Measurements from ENCODE around the gene RTEL1.
"Not testable (repeated sequence)": the region's sequence is repeated elsewhere in the genome, so short reads cannot be mapped to it uniquely, and the experiment has no call there.

Gene RTEL1

GRCh38 chr20:63702036-63702665 is 44.0 kb downstream of the RTEL1 start:
- no peak for DNase-seq

DNA sequence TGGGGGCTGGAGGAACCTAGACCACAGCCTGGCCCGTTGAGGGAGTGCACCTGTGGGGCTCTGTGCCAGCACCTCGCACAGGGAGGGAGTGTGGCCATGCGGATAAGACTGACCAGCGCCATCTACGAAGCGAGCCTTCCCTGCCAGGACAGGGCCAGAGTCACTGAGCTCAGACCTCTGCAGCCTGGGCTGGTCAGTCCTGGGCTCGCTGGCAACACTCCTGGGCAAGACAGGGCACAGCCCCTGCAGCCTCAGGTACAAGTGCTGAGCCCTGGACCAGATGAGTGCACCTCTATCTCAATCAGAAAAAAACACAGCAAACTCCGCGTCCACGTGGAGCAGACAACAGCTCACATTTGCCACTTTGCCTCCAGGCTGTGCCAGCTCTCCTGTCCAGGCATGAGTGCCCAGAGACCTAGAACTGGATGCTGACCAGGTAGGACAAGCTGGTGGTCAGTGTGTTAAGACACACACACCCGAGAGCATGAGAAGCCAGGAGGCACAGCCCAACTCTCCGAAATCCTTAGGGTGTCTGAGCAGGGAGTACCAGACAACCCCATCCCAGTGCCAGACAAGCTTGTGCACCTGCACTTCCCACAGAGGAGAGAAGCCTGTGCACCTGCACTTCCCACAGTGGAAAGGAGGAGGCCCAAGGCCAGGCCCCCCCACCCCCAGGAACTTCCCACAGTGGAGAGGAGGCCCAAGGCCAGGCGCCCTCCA is 44.8 kb downstream of the RTEL1 start:
- no peak for DNase-seq

DNA sequence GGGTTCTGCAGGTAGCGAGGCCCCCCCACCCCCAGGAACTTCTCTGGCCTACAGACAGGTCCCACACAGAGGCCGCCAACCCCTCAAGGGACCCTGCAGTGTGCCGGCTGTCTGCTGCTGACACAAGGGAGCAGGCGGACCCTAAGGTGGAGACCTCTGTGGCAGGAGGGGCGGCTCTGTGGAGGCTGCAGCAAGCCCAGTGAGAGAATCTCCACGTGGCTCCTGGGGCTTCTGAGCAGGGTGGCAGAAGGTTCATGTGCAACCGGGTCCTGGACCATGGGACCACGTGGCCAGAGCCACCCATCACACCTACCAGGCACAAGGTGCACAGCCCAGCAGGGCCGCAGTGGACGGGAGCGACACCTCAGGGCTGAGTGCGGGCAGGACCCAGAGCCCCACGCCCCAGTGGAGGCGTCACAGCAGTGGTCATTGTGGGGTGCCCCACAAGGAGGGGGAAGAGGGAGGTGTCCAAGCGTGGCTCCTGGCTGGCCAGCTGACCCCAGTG is 45.4 kb downstream of the RTEL1 start:
- no peak for DNase-seq

DNA sequence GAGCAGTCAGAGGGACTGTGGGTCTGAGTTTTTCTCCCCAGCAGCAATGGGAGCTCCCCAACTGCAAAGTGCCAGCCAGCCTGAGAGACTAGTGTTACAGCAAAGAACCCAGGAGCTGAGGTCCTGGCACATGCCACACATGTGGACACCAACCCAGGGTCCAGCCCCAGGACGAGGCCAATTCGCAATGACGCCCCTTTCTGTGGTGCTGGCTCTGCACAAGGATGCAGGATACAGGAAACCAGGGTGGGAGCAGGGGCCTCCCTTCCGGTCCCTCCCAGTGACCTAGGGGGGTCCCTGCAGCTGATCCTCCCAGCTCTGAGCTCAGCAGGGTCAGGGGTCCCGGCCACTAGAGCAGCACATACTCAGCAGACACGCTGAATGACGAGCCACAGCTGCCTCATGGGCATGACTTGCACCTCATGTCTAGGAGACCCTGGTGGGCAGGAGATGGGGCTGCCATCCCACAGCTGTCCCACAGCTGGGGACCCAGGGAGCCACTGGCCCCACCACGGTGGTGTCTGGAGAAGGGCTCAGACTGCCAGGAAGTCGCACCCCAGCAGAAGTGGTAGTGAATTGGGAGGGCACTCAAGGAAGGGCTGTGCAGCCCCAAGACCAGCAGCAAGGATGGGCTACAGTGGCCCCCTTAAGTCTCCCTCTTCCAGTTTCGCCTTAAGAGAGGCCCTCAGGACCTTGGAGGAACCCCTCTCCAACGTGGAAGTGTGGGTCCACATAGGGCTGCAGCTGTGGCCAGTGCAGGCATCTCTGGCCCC is 46.0 kb downstream of the RTEL1 start:
- DNase-seq: no peak

DNA sequence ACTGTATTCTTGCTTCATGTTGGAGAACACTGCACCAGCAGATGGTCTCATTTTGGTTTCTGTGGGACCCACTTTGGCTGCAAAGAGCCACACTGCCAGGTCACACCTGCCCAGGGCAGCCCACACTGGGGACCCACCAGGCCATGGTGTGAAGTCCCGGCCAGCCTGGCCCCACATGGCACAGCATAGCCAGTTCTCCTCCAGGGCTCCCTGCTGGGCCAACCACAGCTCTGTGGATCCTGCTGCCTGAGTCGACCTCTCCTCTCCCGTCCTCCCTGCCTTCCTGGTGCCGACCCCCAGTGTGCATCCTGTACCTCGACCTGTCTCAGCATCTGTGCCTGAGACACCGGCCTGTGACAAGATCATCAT is 46.6 kb downstream of the RTEL1 start:
- DNase-seq: no peak

- no peak for DNase-seq
Observed at GRCh38 chr20:63705232-63706026, 47.3 kb downstream of the RTEL1 start.

- no peak for DNase-seq
Observed at GRCh38 chr20:63706027-63706695, 48.0 kb downstream of the RTEL1 start.

DNA sequence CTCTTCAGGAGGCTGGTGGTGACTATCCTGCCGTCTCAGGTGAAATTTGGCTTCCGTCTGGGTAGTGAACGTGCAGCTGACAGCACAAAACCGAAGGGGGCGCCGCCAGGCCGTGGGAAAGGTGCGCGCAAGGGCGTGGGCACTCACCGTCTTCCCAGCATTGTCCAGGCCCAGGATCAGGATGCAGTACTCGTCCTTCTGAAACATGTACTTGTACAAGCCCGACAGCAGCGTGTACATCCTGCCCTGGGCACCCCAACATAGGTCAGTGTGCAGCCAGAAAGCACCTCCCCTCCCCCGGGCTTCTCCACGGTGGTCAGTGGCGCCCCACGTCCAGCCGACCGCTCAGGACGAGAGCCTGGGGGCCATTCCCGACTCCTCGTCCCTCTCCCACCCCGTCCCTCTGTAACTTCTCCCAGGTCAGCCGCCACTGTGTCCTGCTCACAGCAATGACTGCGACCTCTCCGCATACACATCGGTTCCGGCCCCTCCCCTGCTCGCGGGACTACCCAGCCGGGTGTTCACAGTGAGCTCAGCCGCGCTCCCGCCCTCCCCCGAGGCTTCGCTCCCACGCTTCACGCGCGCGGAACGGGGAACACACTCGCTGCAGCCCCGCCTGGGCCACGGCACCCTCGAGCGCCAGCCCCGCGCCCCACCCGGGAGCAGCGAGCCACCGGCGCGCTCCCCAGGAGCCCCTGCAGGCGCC is 48.9 kb downstream of the RTEL1 start:
- peak; percentile 8 for DNase-seq

- DNase-seq: peak; percentile 58
Observed at GRCh38 chr20:63707558-63708300, 49.6 kb downstream of the RTEL1 start, which contains the start of the genes ARFRP1 and ZGPAT. TSS of gene ARFRP1 (minus strand) at chr20:63707976. CDS start at chr20:63707091, 885 bp downstream. TSS of gene ZGPAT (plus strand) at chr20:63708039. CDS start at chr20:63708581, 542 bp downstream.

GRCh38 chr20:63708301-63709148 is 50.4 kb downstream of the RTEL1 start:
- no peak for DNase-seq

GRCh38 chr20:63709149-63709527 is 51.0 kb downstream of the RTEL1 start:
- DNase-seq: no peak

- DNase-seq: no peak
Observed at GRCh38 chr20:63711085-63711645, 53.1 kb downstream of the RTEL1 start.

GRCh38 chr20:63712191-63712590 is 54.1 kb downstream of the RTEL1 start:
- DNase-seq: no peak

GRCh38 chr20:63714858-63715257 is 56.7 kb downstream of the RTEL1 start:
- no peak for DNase-seq

- DNase-seq: no peak
Observed at GRCh38 chr20:63718996-63719395, 60.9 kb downstream of the RTEL1 start.

DNA sequence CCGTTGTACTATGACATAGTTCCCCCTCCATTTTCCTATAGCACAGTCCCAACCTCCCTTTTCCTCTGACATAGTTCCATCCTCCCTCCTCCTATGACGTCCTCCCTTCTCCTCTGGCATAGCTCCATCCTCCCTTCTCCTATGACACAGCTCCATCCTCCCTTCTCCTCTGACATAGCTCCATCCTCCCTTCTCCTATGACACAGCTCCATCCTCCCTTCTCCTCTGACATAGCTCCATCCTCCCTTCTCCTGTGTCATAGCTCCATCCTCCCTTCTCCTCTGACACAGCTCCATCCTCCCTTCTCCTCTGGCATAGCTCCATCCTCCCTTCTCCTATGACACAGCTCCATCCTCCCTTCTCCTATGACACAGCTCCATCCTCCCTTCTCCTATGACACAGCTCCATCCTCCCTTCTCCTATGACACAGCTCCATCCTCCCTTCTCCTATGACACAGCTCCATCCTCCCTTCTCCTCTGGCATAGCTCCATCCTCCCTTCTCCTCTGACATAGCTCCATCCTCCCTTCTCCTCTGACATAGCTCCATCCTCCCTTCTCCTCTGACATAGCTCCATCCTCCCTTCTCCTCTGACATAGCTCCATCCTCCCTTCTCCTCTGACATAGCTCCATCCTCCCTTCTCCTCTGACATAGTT is 65.0 kb downstream of the RTEL1 start:
- not testable (repeated sequence) for DNase-seq

DNA sequence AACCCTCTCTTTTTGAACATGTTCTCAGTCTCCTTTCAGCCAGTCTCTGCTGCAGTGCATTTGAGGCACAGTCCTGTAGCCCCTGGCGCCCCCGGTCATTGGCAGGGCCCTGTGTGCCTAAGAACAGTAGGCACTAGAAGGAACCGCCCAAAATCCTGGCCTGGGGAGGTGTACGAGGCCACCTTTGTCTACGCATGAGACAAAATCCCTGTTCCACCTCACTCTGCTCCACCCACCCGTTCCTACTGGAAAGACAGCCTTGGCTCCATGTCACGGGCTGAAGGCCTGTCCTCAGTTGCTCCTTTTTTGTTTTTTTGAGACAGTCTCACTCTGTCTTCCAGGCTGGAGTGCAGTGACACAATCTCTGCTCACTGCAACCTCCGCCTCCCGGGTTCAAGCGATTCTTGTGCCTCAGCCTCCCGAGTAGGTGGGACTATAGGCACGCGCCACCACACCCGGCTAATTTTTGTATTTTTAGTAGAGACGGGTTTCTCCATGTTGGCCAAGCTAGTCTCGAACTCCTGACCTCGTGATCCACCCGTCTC is 72.1 kb downstream of the RTEL1 start:
- DNase-seq: not testable (repeated sequence)

GRCh38 chr20:63731410-63731809 is 73.3 kb downstream of the RTEL1 start:
- no peak for DNase-seq
